KMS-11 (cell line): ENCODE data around the gene ESYT2.

ENCODE experiments used
- H2AFZ ChIP-seq: fragments of 200-600 bp; sonication (generic); 2 replicates; pipeline ENCODE4 v1.6.1; 2016; ENCODE audit warnings: antibody characterized with exemption, mixed run types, low read depth
- H3K27ac ChIP-seq: fragments of 200-600 bp; sonication (generic); 2 replicates; pipeline ENCODE4 v1.6.1; 2016; ENCODE audit warnings: mild to moderate bottlenecking, mixed run types
- H3K27me3 ChIP-seq: fragments of 200-600 bp; sonication (generic); 2 replicates; pipeline ENCODE4 v1.6.1; 2017; ENCODE audit warnings: mild to moderate bottlenecking, low read depth, mixed run types, moderate library complexity; ENCODE audit not compliant: insufficient read depth
- H3K36me3 ChIP-seq: fragments of 200-600 bp; sonication (generic); 2 replicates; pipeline ENCODE4 v1.6.1; 2017; ENCODE audit warnings: mild to moderate bottlenecking, mixed run types; ENCODE audit not compliant: insufficient read depth
- H3K4me1 ChIP-seq: fragments of 200-600 bp; sonication (generic); 2 replicates; pipeline ENCODE4 v1.6.1; 2016; ENCODE audit warnings: mild to moderate bottlenecking, low read depth, mixed run types; ENCODE audit not compliant: poor library complexity, severe bottlenecking
- H3K4me2 ChIP-seq: fragments of 200-600 bp; sonication (generic); 2 replicates; pipeline ENCODE4 v1.7.0; 2016; ENCODE audit warnings: mild to moderate bottlenecking, mixed run types
- H3K4me3 ChIP-seq: fragments of 200-600 bp; sonication (generic); IDR thresholded peaks from 2 replicates; pipeline ENCODE4 v1.6.1; 2017; ENCODE audit warnings: low read depth, low read length, mixed read lengths; ENCODE audit not compliant: insufficient read depth
- H3K79me2 ChIP-seq: fragments of 200-600 bp; sonication (generic); 2 replicates; pipeline ENCODE4 v1.6.1; 2016; ENCODE audit warnings: low read depth, mixed run types; ENCODE audit not compliant: insufficient read depth
- H3K9ac ChIP-seq: fragments of 200-600 bp; sonication (generic); 2 replicates; pipeline ENCODE4 v1.6.1; 2016; ENCODE audit warnings: mild to moderate bottlenecking, mixed run types
- H4K20me1 ChIP-seq: fragments of 200-600 bp; sonication (generic); 2 replicates; pipeline ENCODE4 v1.6.1; 2016; ENCODE audit warnings: mild to moderate bottlenecking, mixed run types; ENCODE audit not compliant: insufficient read depth
- TF ChIP-seq, protein P1 (sequence below): fragments of 200-600 bp; sonication (generic); conservative IDR thresholded peaks from 2 replicates; pipeline ENCODE4 v1.6.1; 2017; ENCODE audit warnings: low read depth, mild to moderate bottlenecking, antibody characterized with exemption, low read length, moderate library complexity, mixed read lengths

The ESYT2 gene

GRCh38 chr7:158809596-158809995 lies 19.7 kb downstream of the ESYT2 start:
- Histone ChIP-seq H3K4me3 (no peak overlapping the region), H3K27ac (no peak overlapping the region), H3K4me1 (peaks cover 5% of the 10 kb centered on the region), H4K20me1 (no peaks in the 10 kb centered on the region), H3K9ac (no peak overlapping the region), H2AFZ (no peak overlapping the region), H3K79me2 (peaks cover 5% of the 10 kb centered on the region; the same call in 1 of the 2 replicates), H3K27me3 (no peaks in the 10 kb centered on the region), H3K4me2 (no peak overlapping the region), H3K36me3 (no peaks in the 10 kb centered on the region)
- TF ChIP-seq, protein P1, sequence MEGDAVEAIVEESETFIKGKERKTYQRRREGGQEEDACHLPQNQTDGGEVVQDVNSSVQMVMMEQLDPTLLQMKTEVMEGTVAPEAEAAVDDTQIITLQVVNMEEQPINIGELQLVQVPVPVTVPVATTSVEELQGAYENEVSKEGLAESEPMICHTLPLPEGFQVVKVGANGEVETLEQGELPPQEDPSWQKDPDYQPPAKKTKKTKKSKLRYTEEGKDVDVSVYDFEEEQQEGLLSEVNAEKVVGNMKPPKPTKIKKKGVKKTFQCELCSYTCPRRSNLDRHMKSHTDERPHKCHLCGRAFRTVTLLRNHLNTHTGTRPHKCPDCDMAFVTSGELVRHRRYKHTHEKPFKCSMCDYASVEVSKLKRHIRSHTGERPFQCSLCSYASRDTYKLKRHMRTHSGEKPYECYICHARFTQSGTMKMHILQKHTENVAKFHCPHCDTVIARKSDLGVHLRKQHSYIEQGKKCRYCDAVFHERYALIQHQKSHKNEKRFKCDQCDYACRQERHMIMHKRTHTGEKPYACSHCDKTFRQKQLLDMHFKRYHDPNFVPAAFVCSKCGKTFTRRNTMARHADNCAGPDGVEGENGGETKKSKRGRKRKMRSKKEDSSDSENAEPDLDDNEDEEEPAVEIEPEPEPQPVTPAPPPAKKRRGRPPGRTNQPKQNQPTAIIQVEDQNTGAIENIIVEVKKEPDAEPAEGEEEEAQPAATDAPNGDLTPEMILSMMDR: no peak

GRCh38 chr7:158808126-158808525 lies 21.2 kb downstream of the ESYT2 start:
- no peak overlapping the region for H3K27ac ChIP-seq
- H3K4me3 ChIP-seq: no peak overlapping the region
- no peak overlapping the region for H3K4me2 ChIP-seq
- H3K79me2 ChIP-seq: peaks cover 9% of the 10 kb centered on the region
- TF ChIP-seq, protein P1: no peak
- H3K4me1 ChIP-seq: peaks cover 5% of the 10 kb centered on the region
- H2AFZ ChIP-seq: no peak overlapping the region
- H3K27me3 ChIP-seq: no peaks in the 10 kb centered on the region
- no peaks in the 10 kb centered on the region for H3K36me3 ChIP-seq
- no peaks in the 10 kb centered on the region for H4K20me1 ChIP-seq
- H3K9ac ChIP-seq: no peak overlapping the region

DNA sequence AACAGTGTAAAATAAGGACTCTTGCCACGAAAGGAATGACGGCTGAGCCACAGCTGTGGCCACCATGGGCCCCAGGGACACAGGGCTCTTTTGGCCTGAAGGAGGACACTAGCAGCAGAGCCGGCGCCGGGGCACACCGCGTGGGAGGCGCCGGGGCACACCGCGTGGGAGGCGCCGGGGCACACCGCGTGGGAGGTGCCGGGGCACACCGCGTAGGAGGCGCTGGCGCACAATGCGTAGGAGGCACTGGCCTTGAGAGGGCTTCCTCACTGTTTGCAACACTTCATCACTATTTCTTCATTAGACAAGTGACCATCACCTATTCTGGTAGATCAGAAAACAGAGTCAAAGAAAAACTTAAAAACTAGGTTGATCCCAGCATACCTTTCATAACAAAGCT lies 23.4 kb downstream of the ESYT2 start:
- Histone ChIP-seq H3K4me2 (no peak overlapping the region), H3K36me3 (no peaks in the 10 kb centered on the region), H3K9ac (no peak overlapping the region), H2AFZ (no peak overlapping the region), H3K79me2 (peaks cover 24% of the 10 kb centered on the region), H3K27me3 (no peaks in the 10 kb centered on the region), H4K20me1 (no peaks in the 10 kb centered on the region), H3K4me3 (no peak overlapping the region), H3K27ac (no peak overlapping the region), H3K4me1 (no peaks in the 10 kb centered on the region)
- TF ChIP-seq, protein P1: no peak

GRCh38 chr7:158805414-158805813 lies 23.9 kb downstream of the ESYT2 start:
- no peaks in the 10 kb centered on the region for H4K20me1 ChIP-seq
- no peak overlapping the region for H3K4me2 ChIP-seq
- no peak overlapping the region for H3K4me3 ChIP-seq
- TF ChIP-seq, protein P1: no peak
- no peak overlapping the region for H3K27ac ChIP-seq
- H3K79me2 ChIP-seq: peaks cover 24% of the 10 kb centered on the region
- no peaks in the 10 kb centered on the region for H3K4me1 ChIP-seq
- H3K36me3 ChIP-seq: no peaks in the 10 kb centered on the region
- no peaks in the 10 kb centered on the region for H3K27me3 ChIP-seq
- no peak overlapping the region for H3K9ac ChIP-seq
- H2AFZ ChIP-seq: no peak overlapping the region
